Natural killer cell (primary cell): Measurements from ENCODE around the gene FN3KRP. TPM values are rescaled to one million over a fixed set of nuclear protein-coding genes. Genes with fewer than 3 reads are reported as not detected.
A peak's percentile ranks its signal among the peaks of the same experiment; 100 is the strongest.

Experiments used
- ATAC-seq, 3 donors: fragments of 150-1000 bp in 2 of 3; fragments of 200-7000 bp in 1 of 3; cut with Tn5 transposase; 1 replicate in 1 of 3; 2 replicates in 2 of 3; pipeline ENCODE4 v1.10.0; 2021; ENCODE audit warnings: mild to moderate bottlenecking in 2 of 3, moderate library complexity in 2 of 3
- DNase-seq, 2 donors: peaks; one replicate each; pipeline versions ENCODE4 v3.0.0 to v3.0.0-alpha.2; 2013 to 2021; ENCODE audit warnings: mixed read lengths in 1 of 2
- H3K27ac ChIP-seq: one replicate; pipeline ENCODE4 v1.5.1; 2013; ENCODE audit warnings: mild to moderate bottlenecking, low read length
- H3K27me3 ChIP-seq: one replicate; pipeline ENCODE4 v1.6.1; 2013; ENCODE audit warnings: low read length; ENCODE audit not compliant: control insufficient read depth, insufficient read depth
- H3K36me3 ChIP-seq: one replicate; pipeline ENCODE4 v1.6.1; 2013; ENCODE audit warnings: low read length; ENCODE audit not compliant: control insufficient read depth, insufficient read depth
- H3K4me1 ChIP-seq: one replicate; pipeline ENCODE4 v1.6.1; 2013; ENCODE audit warnings: low read length; ENCODE audit not compliant: control insufficient read depth, insufficient read depth
- H3K4me3 ChIP-seq: one replicate; pipeline ENCODE4 v1.5.1; 2013; ENCODE audit warnings: low read length
- H3K9me3 ChIP-seq: one replicate; pipeline ENCODE4 v1.6.1; 2013; ENCODE audit warnings: low read length; ENCODE audit not compliant: control insufficient read depth, insufficient read depth
- H3K27ac Mint-ChIP-seq, 2 donors: one replicate each; pipeline ENCODE4 v1.8.0; 2022; ENCODE audit warnings: mild to moderate bottlenecking in 2 of 2, mixed read lengths in 2 of 2, moderate library complexity in 1 of 2
- H3K27me3 Mint-ChIP-seq, 2 donors: one replicate each; pipeline ENCODE4 v1.8.0; 2022; ENCODE audit warnings: low read depth in 2 of 2, mixed read lengths in 2 of 2
- H3K36me3 Mint-ChIP-seq: one replicate; pipeline ENCODE4 v1.8.0; 2022; ENCODE audit warnings: mixed read lengths
- H3K4me1 Mint-ChIP-seq, 2 donors: one replicate each; pipeline ENCODE4 v1.8.0; 2022; ENCODE audit warnings: mixed read lengths in 2 of 2
- H3K4me3 Mint-ChIP-seq: one replicate; pipeline ENCODE4 v1.8.0; 2022; ENCODE audit warnings: mild to moderate bottlenecking, moderate library complexity, mixed read lengths
- H3K9me3 Mint-ChIP-seq, 2 donors: one replicate each; pipeline ENCODE4 v1.8.0; 2022; ENCODE audit warnings: mixed read lengths in 2 of 2
- WGBS: methylation state at CpG from one replicate; pipeline ENCODE4 v1.1.7; 2013; ENCODE audit warnings: missing lambda C conversion rate; ENCODE audit not compliant: insufficient coverage; 5-methylcytosine and 5-hydroxymethylcytosine counted together
- intact Hi-C: fragments of 100-400 bp; cut with micrococcal nuclease; formaldehyde crosslinking; loops from one replicate; pipeline ENCODE4 v1.14.2; 2022
- total RNA-seq, 4 donors: library from RNA; stranded (reverse); fragments of 120-200 nt in 1 of 4; gene quantifications; one replicate each; pipeline versions ENCODE4 v1.2.3 to v1.2.4, GENCODE V29; 2013 to 2022
- TF ChIP-seq, protein P1 (sequence below): fragments of 200-600 bp; IDR thresholded peaks from one replicate; pipeline ENCODE4 v1.8.0; 2022; ENCODE audit warnings: antibody characterized with exemption

Gene FN3KRP
- total RNA-seq, 3 donors from 2014 or later (not counting 1 experiment from before 2014, with no cell fraction given) = 29.4 to 42.3 (median 32.0) TPM

DNA sequence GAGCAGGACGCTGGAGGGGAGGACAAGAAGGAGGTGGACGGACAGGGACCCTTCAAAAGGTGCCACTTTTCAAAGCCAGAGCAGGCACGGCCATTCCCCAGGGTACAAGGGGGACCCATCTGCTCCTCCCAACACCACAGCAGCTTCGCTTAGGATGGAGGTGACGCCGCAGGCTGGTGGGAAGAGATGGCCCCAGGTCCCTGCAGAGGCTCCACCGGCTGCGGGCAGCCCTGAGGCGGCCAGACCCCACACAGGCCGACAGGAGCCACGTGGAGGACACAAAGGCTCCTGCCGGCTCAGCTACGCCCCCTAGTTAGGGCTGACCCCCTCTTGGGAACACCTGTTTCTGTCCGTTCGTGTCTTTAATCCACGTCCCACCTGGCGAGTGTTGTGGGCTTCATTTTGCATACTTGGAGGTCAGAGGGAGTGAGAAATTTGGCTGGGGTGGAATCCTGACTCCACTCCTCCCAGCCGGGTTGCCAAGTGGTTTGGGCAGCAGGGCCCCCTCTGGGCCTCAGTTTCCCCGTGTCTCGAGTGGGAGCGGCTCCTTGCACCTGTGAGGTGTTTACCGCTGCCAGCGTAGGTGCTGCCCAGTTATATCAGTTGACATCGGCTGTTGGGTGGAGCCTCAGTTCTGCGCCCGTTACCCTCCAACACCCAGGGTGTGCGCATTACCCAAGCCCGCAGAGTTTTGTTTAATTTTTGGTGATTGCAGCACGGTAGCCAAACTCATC is 5.8 kb upstream of the FN3KRP start:
- Histone ChIP-seq H3K4me1 (peaks cover 2% of the 10 kb centered on the region), H3K27me3 (no peaks in the 10 kb centered on the region), H3K27ac (no peak overlapping the region), H3K36me3 (no peaks in the 10 kb centered on the region), H3K4me3 (no peak overlapping the region), H3K9me3 (no peaks in the 10 kb centered on the region)
- no peaks in the 10 kb centered on the region for H3K36me3 Mint-ChIP-seq
- DNase-seq (no peak), ATAC-seq (no peak)
- intact Hi-C loops = no loop called here
- TF ChIP-seq, protein P1, sequence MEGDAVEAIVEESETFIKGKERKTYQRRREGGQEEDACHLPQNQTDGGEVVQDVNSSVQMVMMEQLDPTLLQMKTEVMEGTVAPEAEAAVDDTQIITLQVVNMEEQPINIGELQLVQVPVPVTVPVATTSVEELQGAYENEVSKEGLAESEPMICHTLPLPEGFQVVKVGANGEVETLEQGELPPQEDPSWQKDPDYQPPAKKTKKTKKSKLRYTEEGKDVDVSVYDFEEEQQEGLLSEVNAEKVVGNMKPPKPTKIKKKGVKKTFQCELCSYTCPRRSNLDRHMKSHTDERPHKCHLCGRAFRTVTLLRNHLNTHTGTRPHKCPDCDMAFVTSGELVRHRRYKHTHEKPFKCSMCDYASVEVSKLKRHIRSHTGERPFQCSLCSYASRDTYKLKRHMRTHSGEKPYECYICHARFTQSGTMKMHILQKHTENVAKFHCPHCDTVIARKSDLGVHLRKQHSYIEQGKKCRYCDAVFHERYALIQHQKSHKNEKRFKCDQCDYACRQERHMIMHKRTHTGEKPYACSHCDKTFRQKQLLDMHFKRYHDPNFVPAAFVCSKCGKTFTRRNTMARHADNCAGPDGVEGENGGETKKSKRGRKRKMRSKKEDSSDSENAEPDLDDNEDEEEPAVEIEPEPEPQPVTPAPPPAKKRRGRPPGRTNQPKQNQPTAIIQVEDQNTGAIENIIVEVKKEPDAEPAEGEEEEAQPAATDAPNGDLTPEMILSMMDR = no peak
- H3K9me3 Mint-ChIP-seq = no peaks in the 10 kb centered on the region
- no peak overlapping the region for H3K27ac Mint-ChIP-seq
- peaks cover 6% of the 10 kb centered on the region in 2 donors for H3K4me1 Mint-ChIP-seq
- no peak overlapping the region for H3K4me3 Mint-ChIP-seq
- H3K27me3 Mint-ChIP-seq = no peaks in the 10 kb centered on the region
- 81% methylated on average over 29 of the region's 29 CpGs for WGBS

DNA sequence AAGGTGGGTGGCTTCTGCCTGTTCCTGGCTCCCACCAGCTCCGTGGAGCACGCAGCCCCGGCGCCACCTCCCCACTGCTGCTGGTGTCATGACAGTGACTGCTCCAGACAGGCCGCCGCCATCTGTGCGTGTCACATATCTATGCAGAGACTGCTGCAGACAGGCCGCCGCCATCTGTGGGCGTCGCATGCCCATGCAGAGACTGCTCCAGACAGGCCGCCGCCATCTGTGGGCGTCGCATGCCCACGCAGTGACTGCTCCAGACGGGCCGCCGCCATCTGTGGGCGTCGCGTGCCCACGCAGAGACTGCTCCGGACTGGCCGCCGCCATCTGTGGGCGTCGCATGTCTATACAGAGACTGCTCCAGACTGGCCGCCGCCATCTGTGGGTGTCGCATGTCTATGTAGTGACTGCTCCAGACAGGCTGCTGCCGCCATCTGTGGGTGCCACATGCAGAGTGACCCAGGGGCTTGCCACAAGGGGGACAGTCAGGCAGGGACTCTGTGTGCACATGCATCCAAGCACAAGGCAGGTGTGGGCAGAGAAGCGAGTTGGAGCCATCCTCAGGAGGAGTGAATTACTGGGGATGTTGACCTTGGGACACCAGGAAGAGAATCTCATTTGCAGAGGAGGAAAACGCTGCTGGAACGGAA is 3.3 kb upstream of the FN3KRP start:
- Mint-ChIP-seq H3K4me3 (peak overlapping the region; percentile 21), H3K36me3 (no peaks in the 10 kb centered on the region), H3K9me3 (no peaks in the 10 kb centered on the region), H3K27ac (no peak overlapping the region), H3K27me3 (no peaks in the 10 kb centered on the region), H3K4me1 (peaks cover 14 to 30% of the 10 kb centered on the region in 2 donors)
- TF ChIP-seq, protein P1 = no peak
- Histone ChIP-seq H3K9me3 (no peaks in the 10 kb centered on the region), H3K36me3 (no peaks in the 10 kb centered on the region), H3K27ac (no peak overlapping the region), H3K27me3 (no peaks in the 10 kb centered on the region), H3K4me3 (no peak overlapping the region), H3K4me1 (peaks cover 21% of the 10 kb centered on the region)
- ATAC-seq (no peak), DNase-seq (no peak)
- WGBS = 93% methylated on average over 35 of the region's 35 CpGs
- intact Hi-C loops = no loop called here

DNA sequence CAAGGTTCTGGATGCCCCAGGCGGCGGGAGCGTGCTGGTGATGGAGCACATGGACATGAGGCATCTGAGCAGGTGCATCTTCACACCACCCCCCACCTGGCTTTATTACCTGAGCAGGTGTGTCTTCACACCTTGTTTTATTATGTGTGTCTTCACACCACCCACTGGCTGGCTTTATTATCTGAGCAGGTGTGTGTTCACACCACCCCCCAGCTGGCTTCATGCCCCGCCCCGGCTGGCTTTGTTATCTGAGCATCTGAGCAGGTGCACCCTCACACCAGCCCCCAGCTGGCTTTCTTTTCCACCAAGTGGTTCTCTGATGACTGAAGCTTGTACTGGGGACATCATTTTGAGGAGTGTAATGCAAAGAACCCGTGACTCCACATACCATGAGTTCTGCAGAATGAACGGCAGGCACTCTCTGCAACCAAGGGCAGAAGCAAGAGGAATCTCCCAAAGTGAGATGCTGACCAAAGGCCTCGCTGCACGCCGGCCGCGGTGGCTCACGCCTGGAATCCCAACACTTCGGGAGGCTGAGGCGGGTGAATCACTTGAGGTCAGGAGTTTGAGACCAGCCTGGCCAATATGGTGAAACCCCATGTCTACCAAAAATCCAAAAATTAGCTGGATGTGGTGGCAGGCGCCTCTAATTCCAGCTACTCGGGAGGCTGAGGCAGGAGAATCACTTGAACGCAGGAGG is 2.6 kb downstream of the FN3KRP start:
- WGBS = 94% methylated on average over 18 of the region's 18 CpGs
- Mint-ChIP-seq H3K4me1 (peaks cover 14 to 26% of the 10 kb centered on the region in 2 donors), H3K4me3 (no peak overlapping the region), H3K9me3 (no peaks in the 10 kb centered on the region), H3K36me3 (peaks cover 5% of the 10 kb centered on the region), H3K27me3 (no peaks in the 10 kb centered on the region), H3K27ac (no peak overlapping the region)
- H3K27ac ChIP-seq = no peak overlapping the region
- H3K9me3 ChIP-seq = no peaks in the 10 kb centered on the region
- intact Hi-C loops = no loop called here
- peaks cover 21% of the 10 kb centered on the region for H3K4me1 ChIP-seq
- ATAC-seq (no peak), DNase-seq (no peak)
- no peaks in the 10 kb centered on the region for H3K27me3 ChIP-seq
- TF ChIP-seq, protein P1 = no peak
- peaks cover 27% of the 10 kb centered on the region for H3K36me3 ChIP-seq
- H3K4me3 ChIP-seq = no peak overlapping the region
